ENCODE measurements around the gene CST4.
"Not testable (repeated sequence)": the region's sequence is repeated elsewhere in the genome, so short reads cannot be mapped to it uniquely, and the experiment has no call there.

CST4 gene

GRCh38 chr20:23688684-23689398, at the start of gene CST4:
TSS of gene CST4 (minus strand) at chr20:23689038. CDS start at chr20:23688969, 69 bp downstream.
- not testable (repeated sequence) for DNase-seq

GRCh38 chr20:23735391-23735790, 46.6 kb upstream of the CST4 start:
- DNase-seq, result not testable (repeated sequence)

- not testable (repeated sequence) for DNase-seq
These were observed 46.1 kb upstream of the CST4 start for GRCh38 chr20:23734949-23735348.

- not testable (repeated sequence) for DNase-seq
These were observed 45.6 kb upstream of the CST4 start for GRCh38 chr20:23734440-23734839.

GRCh38 chr20:23727016-23727415, 38.2 kb upstream of the CST4 start:
- no peak for DNase-seq

GRCh38 chr20:23725102-23725501, 36.3 kb upstream of the CST4 start:
- DNase-seq, result no peak

GRCh38 chr20:23723659-23724307, 34.9 kb upstream of the CST4 start:
- DNase-seq, result not testable (repeated sequence)

- not testable (repeated sequence) for DNase-seq
These were observed 34.0 kb upstream of the CST4 start for GRCh38 chr20:23722851-23723250.

- no peak for DNase-seq
These were observed 33.1 kb upstream of the CST4 start for GRCh38 chr20:23721962-23722361.

GRCh38 chr20:23719351-23719750, 30.5 kb upstream of the CST4 start:
- not testable (repeated sequence) for DNase-seq

GRCh38 chr20:23711778-23712177, 22.9 kb upstream of the CST4 start:
- not testable (repeated sequence) for DNase-seq

GRCh38 chr20:23710771-23711170, 21.9 kb upstream of the CST4 start:
- DNase-seq, result no peak

- no peak for DNase-seq
These were observed 17.1 kb upstream of the CST4 start for GRCh38 chr20:23705895-23706294.

GRCh38 chr20:23702021-23702420, 13.2 kb upstream of the CST4 start:
- no peak for DNase-seq

- DNase-seq, result no peak
These were observed 12.1 kb upstream of the CST4 start for GRCh38 chr20:23700931-23701330.

GRCh38 chr20:23697947-23698346, 9.1 kb upstream of the CST4 start:
- DNase-seq, result no peak

- not testable (repeated sequence) for DNase-seq
These were observed 6.2 kb upstream of the CST4 start for GRCh38 chr20:23695068-23695395.

- not testable (repeated sequence) for DNase-seq
These were observed 5.6 kb upstream of the CST4 start for GRCh38 chr20:23694178-23695067.

- DNase-seq, result not testable (repeated sequence)
These were observed 4.1 kb upstream of the CST4 start for GRCh38 chr20:23692725-23693619.

GRCh38 chr20:23691675-23692074, 2.8 kb upstream of the CST4 start:
- no peak for DNase-seq

- DNase-seq, result no peak
These were observed 1.7 kb upstream of the CST4 start for GRCh38 chr20:23690581-23690980.

- DNase-seq, result no peak
These were observed 507 bp upstream of the CST4 start for GRCh38 chr20:23689399-23689690.

GRCh38 chr20:23687986-23688385, 852 bp downstream of the CST4 start:
- no peak for DNase-seq

Data from right forelimb (tissue), 1 donor.